Measurements from ENCODE around the gene ITGB3BP. TPM values are rescaled to one million over a fixed set of nuclear protein-coding genes. Genes with fewer than 3 reads are reported as not detected.
A peak's percentile ranks its signal among the peaks of the same experiment; 100 is the strongest.

ITGB3BP gene
- total and polyA plus RNA-seq, 2 of the 13 experiments (the other 11 are each of a cell fraction or from before 2014, with no cell fraction given): 19.0 to 46.5 TPM

DNA sequence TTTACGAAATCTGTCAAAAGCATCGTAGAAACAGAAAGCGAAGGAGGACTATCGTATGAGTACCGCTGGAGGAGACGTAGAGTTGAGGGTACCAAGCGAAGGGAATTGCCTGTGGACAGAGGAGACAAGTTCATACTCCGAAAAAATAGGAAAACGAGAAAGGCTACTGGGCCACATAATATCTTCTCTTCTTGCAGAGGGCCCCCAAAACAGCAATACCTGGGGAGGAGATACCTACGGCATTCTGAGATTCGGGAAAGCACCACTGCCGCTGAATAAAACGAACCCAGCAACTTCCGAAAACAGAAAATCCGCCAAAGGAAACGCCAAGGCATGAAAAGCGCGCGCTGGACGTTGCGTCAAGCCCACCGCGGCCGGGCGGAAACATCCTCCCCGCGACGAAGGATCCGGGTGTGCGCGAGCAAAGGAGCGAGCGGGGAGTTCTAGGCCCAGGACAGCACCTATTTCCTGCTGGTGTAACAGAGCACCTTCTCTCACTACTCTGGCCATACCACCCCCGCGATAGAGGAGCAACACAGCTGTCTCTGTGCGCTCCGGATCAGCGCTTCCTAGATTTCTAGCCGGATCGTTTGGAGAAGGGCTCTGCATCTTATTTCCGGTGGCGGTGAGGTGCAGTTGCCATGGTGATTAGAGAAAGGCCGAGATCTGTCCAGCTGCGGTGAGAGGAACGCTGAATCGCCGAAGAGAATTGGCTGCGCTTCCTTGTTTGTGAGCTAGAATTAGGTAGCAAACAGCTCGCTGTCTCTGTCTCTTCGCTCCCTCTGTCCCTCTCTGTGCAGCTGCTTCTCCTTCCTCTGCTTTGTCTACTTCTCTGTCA lies at the start of gene ITGB3BP, which contains the start of gene EFCAB7 (continued):
- TF ChIP-seq GLI4 (CRISPR knock-in tag; IDR thresholded peaks at IDR 0.05; ENCODE audit: borderline replicate concordance) (peak; percentile 58; the same call in 1 of the 2 replicates), PHF21A (CRISPR knock-in tag; IDR thresholded peaks at IDR 0.05) (peak; percentile 87), MYC (CRISPR knock-in tag; IDR thresholded peaks at IDR 0.05; ENCODE audit: borderline replicate concordance) (peak; percentile 96), POLR2A (IDR thresholded peaks at IDR 0.05; ENCODE audit: insufficient read depth in 1 of 2, low read depth in 2 of 2, low read length in 2 of 2) (peak; percentile 53 to 71), PCBP1 (IDR thresholded peaks at IDR 0.05; ENCODE audit: borderline replicate concordance, low read depth, low read length) (peak; percentile 83; the same call in 1 of the 2 replicates), ZNF260 (CRISPR knock-in tag; IDR thresholded peaks at IDR 0.05; ENCODE audit: borderline replicate concordance, low read depth) (no peak), HOXD1 (CRISPR knock-in tag; IDR thresholded peaks at IDR 0.05) (peak; percentile 63; the same call in 1 of the 2 replicates), PRPF4 (IDR thresholded peaks at IDR 0.05; ENCODE audit: low read depth, low read length, poor library complexity, severe bottlenecking) (no peak), ZBTB7B (CRISPR knock-in tag; IDR thresholded peaks at IDR 0.05) (peak; percentile 43; the same call in 1 of the 2 replicates), ZNF264 (CRISPR knock-in tag; IDR thresholded peaks at IDR 0.05) (peak; percentile 92), CHD4 (IDR thresholded peaks at IDR 0.05; ENCODE audit: borderline replicate concordance, low read length) (no peak), SOX6 (IDR thresholded peaks at IDR 0.05) (no peak), SOX6 (CRISPR knock-in tag; IDR thresholded peaks at IDR 0.05) (peak; percentile 71; the same call in 1 of the 2 replicates), FOXA3 (CRISPR knock-in tag; IDR thresholded peaks at IDR 0.05) (peak; percentile 65), PHF5A (CRISPR knock-in tag; IDR thresholded peaks at IDR 0.05; ENCODE audit: low read depth, unreplicated experiment) (peak; percentile 62), SIX4 (CRISPR knock-in tag; IDR thresholded peaks at IDR 0.05) (peak; percentile 4; the same call in 1 of the 2 replicates), ZNF598 (CRISPR knock-in tag; IDR thresholded peaks at IDR 0.05; ENCODE audit: borderline replicate concordance) (peak; percentile 90; the same call in 1 of the 2 replicates), CBX1 (IDR thresholded peaks at IDR 0.05; ENCODE audit: low read depth) (peak; percentile 98)
- TF ChIP-seq, protein P1, sequence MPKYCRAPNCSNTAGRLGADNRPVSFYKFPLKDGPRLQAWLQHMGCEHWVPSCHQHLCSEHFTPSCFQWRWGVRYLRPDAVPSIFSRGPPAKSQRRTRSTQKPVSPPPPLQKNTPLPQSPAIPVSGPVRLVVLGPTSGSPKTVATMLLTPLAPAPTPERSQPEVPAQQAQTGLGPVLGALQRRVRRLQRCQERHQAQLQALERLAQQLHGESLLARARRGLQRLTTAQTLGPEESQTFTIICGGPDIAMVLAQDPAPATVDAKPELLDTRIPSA (CRISPR knock-in tag; IDR thresholded peaks at IDR 0.05; ENCODE audit: borderline replicate concordance): no peak
- TF ChIP-seq, protein P2, sequence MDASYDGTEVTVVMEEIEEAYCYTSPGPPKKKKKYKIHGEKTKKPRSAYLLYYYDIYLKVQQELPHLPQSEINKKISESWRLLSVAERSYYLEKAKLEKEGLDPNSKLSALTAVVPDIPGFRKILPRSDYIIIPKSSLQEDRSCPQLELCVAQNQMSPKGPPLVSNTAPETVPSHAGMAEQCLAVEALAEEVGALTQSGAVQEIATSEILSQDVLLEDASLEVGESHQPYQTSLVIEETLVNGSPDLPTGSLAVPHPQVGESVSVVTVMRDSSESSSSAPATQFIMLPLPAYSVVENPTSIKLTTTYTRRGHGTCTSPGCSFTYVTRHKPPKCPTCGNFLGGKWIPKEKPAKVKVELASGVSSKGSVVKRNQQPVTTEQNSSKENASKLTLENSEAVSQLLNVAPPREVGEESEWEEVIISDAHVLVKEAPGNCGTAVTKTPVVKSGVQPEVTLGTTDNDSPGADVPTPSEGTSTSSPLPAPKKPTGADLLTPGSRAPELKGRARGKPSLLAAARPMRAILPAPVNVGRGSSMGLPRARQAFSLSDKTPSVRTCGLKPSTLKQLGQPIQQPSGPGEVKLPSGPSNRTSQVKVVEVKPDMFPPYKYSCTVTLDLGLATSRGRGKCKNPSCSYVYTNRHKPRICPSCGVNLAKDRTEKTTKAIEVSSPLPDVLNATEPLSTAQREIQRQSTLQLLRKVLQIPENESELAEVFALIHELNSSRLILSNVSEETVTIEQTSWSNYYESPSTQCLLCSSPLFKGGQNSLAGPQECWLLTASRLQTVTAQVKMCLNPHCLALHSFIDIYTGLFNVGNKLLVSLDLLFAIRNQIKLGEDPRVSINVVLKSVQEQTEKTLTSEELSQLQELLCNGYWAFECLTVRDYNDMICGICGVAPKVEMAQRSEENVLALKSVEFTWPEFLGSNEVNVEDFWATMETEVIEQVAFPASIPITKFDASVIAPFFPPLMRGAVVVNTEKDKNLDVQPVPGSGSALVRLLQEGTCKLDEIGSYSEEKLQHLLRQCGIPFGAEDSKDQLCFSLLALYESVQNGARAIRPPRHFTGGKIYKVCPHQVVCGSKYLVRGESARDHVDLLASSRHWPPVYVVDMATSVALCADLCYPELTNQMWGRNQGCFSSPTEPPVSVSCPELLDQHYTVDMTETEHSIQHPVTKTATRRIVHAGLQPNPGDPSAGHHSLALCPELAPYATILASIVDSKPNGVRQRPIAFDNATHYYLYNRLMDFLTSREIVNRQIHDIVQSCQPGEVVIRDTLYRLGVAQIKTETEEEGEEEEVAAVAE (CRISPR knock-in tag; IDR thresholded peaks at IDR 0.05; ENCODE audit: borderline replicate concordance): peak; percentile 78
- TF ChIP-seq, protein P3, sequence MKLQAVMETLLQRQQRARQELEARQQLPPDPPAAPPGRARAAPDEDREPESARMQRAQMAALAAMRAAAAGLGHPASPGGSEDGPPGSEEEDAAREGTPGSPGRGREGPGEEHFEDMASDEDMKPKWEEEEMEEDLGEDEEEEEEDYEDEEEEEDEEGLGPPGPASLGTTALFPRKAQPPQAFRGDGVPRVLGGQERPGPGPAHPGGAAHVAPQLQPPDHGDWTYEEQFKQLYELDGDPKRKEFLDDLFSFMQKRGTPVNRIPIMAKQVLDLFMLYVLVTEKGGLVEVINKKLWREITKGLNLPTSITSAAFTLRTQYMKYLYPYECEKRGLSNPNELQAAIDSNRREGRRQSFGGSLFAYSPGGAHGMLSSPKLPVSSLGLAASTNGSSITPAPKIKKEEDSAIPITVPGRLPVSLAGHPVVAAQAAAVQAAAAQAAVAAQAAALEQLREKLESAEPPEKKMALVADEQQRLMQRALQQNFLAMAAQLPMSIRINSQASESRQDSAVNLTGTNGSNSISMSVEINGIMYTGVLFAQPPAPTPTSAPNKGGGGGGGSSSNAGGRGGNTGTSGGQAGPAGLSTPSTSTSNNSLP (IDR thresholded peaks at IDR 0.05; ENCODE audit: low read depth, low read length): 0 out of 2 replicates have a peak, but pooled peaks have one; percentile 46
- TF ChIP-seq, protein P4, sequence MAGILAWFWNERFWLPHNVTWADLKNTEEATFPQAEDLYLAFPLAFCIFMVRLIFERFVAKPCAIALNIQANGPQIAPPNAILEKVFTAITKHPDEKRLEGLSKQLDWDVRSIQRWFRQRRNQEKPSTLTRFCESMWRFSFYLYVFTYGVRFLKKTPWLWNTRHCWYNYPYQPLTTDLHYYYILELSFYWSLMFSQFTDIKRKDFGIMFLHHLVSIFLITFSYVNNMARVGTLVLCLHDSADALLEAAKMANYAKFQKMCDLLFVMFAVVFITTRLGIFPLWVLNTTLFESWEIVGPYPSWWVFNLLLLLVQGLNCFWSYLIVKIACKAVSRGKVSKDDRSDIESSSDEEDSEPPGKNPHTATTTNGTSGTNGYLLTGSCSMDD (CRISPR knock-in tag; IDR thresholded peaks at IDR 0.05): no peak
